HepG2 (cell line): ENCODE data around the gene SERPINA3. TPM values are rescaled to one million over a fixed set of nuclear protein-coding genes. Genes with fewer than 3 reads are reported as not detected.

Experiments used
- CCAR2 ChIP-seq: fragments of 200-400 bp; formaldehyde crosslinking; optimal IDR thresholded peaks from 2 replicates; pipeline ENCODE3; 2018; ENCODE audit warnings: low read depth, mild to moderate bottlenecking, low read length, moderate library complexity
- GABPB1 ChIP-seq: IDR thresholded peaks from 2 replicates; pipeline ENCODE4 v1.6.1; 2016; ENCODE audit warnings: mild to moderate bottlenecking, missing genetic modification reagents, moderate library complexity, missing compliant biosample characterization
- HMG20A ChIP-seq: IDR thresholded peaks from 2 replicates; pipeline ENCODE4 v1.6.1; 2016; ENCODE audit warnings: borderline replicate concordance
- NCOR1 ChIP-seq: fragments of 200-600 bp; sonication (generic); IDR thresholded peaks from 2 replicates; pipeline ENCODE4 v1.7.0; 2017; ENCODE audit warnings: antibody characterized with exemption, low read length, borderline replicate concordance
- POLR2A ChIP-seq, 2 experiments: IDR thresholded peaks; 2 replicates each; pipeline ENCODE4 v1.6.1; 2011; ENCODE audit warnings: low read depth in 2 of 2, low read length in 2 of 2, mild to moderate bottlenecking in 1 of 2, moderate library complexity in 1 of 2; ENCODE audit not compliant: insufficient read depth in 1 of 2
- SIN3A ChIP-seq: IDR thresholded peaks from 2 replicates; pipeline ENCODE4 v1.6.1; 2011; ENCODE audit warnings: low read depth, mild to moderate bottlenecking, control low read depth, low read length, borderline replicate concordance
- SOX13 ChIP-seq, 3 experiments: fragments of 450-650 bp in 1 of 3; sonication (generic) in 1 of 3; formaldehyde crosslinking in 1 of 3; IDR thresholded peaks in 2 of 3; conservative IDR thresholded peaks in 1 of 3; 2 replicates each; pipeline versions ENCODE4 v1.5.0 to v1.6.1; 2016 to 2020; ENCODE audit warnings: antibody characterized with exemption in 1 of 3, mild to moderate bottlenecking in 1 of 3, missing compliant biosample characterization in 1 of 3, missing genetic modification reagents in 1 of 3, moderate library complexity in 1 of 3
- SP2 ChIP-seq: sonication (generic); formaldehyde crosslinking; IDR thresholded peaks from 2 replicates; pipeline ENCODE4 v1.5.1; 2020; ENCODE audit warnings: mild to moderate bottlenecking, missing genetic modification reagents
- ZKSCAN5 ChIP-seq: sonication (generic); formaldehyde crosslinking; IDR thresholded peaks from 2 replicates; pipeline ENCODE4 v1.5.1; 2020; ENCODE audit warnings: mild to moderate bottlenecking, missing genetic modification reagents
- ZNF263 ChIP-seq: sonication (generic); formaldehyde crosslinking; IDR thresholded peaks from 2 replicates; pipeline ENCODE4 v1.4.0; 2020; ENCODE audit warnings: missing genetic modification reagents
- ZNF720 ChIP-seq: sonication (generic); formaldehyde crosslinking; IDR thresholded peaks from 2 replicates; pipeline ENCODE4 v1.4.0; 2020; ENCODE audit warnings: missing genetic modification reagents
- ZNF749 ChIP-seq: sonication (generic); formaldehyde crosslinking; IDR thresholded peaks from 2 replicates; pipeline ENCODE4 v1.8.0; 2022; ENCODE audit warnings: mild to moderate bottlenecking, missing genetic modification reagents, moderate library complexity, borderline replicate concordance
- polyA plus RNA-seq, 8 experiments: library from polyadenylated mRNA; depleted of rRNA in 3 of 8; stranded (reverse) in 7 of 8; unstranded in 1 of 8; fragments of >200 nt; fragmentation: Illumina TruSeq in 4 of 8; extraction: Trizol in 4 of 8; gene quantifications; 2 replicates each; pipeline versions ENCODE4 v1.2.1 to v1.2.3, GENCODE V29; 2011 to 2016; ENCODE audit warnings: low read depth in 4 of 8, missing spikeins in 1 of 8, mixed read lengths in 1 of 8; ENCODE audit not compliant: insufficient read depth in 1 of 8
- total RNA-seq, 5 experiments: library from RNA; depleted of rRNA; stranded (reverse); fragments of >200 nt; fragmentation: Illumina TruSeq; extraction: Trizol; gene quantifications; 2 replicates each; pipeline ENCODE4 v1.2.3, GENCODE V29; 2016; ENCODE audit warnings: low read depth in 1 of 5
- TF ChIP-seq, protein P1 (sequence below): sonication (generic); formaldehyde crosslinking; IDR thresholded peaks from 2 replicates; pipeline ENCODE4 v1.4.0; 2020; ENCODE audit warnings: missing genetic modification reagents, borderline replicate concordance
- TF ChIP-seq, protein P2 (sequence below): sonication (generic); formaldehyde crosslinking; IDR thresholded peaks from 2 replicates; pipeline ENCODE4 v1.5.1; 2020; ENCODE audit warnings: mild to moderate bottlenecking, missing genetic modification reagents
- TF ChIP-seq, protein P3 (sequence below): sonication (generic); formaldehyde crosslinking; IDR thresholded peaks from 2 replicates; pipeline ENCODE4 v1.4.0; 2020; ENCODE audit warnings: low read depth, mild to moderate bottlenecking, missing genetic modification reagents
- TF ChIP-seq, protein P4 (sequence below): sonication (generic); formaldehyde crosslinking; IDR thresholded peaks from 2 replicates; pipeline ENCODE4 v1.8.0; 2022; ENCODE audit warnings: missing genetic modification reagents, mild to moderate bottlenecking, inconsistent platforms, borderline replicate concordance
- TF ChIP-seq, protein P5 (sequence below): sonication (generic); formaldehyde crosslinking; IDR thresholded peaks from 2 replicates; pipeline ENCODE4 v1.4.0; 2020; ENCODE audit warnings: mild to moderate bottlenecking, low read depth, missing genetic modification reagents

Gene SERPINA3
- total and polyA plus RNA-seq, 2 of the 13 experiments (the other 11 are each of a cell fraction or from before 2014, with no cell fraction given): 825 to 2,200 TPM

DNA sequence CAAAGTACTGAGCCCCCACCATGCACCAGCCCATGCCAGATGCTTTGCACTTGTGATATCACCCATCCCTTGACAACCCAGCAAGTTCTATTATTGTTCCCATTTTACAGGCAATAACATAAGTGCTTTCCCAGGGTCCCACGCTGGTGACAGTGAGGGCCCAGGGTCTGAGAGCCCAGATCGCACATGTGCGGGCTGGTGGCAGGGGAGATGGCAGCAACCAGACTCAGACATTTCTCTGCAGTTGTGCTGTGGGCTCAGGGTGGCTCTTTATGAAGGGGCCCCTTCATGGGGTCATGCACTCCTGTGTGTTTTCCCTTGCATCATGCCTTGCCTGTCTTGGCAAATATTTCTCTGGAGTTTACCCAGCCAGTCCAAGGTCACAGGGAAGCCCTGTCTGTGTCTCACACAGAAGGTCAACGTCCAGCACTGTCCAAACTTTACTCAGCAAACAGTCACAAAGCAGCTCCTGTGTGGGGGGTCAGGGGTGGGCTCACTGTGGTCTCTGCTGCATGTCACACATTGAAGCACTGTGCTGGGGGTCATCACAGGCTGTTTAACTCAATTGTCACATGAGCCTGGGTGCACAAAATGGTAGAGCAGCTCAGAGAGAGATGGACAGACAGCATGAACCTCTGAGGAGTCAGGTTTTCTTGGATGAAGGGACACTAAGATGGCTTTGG, 18.3 kb upstream of the SERPINA3 start (continued):
- TF ChIP-seq, protein P1, sequence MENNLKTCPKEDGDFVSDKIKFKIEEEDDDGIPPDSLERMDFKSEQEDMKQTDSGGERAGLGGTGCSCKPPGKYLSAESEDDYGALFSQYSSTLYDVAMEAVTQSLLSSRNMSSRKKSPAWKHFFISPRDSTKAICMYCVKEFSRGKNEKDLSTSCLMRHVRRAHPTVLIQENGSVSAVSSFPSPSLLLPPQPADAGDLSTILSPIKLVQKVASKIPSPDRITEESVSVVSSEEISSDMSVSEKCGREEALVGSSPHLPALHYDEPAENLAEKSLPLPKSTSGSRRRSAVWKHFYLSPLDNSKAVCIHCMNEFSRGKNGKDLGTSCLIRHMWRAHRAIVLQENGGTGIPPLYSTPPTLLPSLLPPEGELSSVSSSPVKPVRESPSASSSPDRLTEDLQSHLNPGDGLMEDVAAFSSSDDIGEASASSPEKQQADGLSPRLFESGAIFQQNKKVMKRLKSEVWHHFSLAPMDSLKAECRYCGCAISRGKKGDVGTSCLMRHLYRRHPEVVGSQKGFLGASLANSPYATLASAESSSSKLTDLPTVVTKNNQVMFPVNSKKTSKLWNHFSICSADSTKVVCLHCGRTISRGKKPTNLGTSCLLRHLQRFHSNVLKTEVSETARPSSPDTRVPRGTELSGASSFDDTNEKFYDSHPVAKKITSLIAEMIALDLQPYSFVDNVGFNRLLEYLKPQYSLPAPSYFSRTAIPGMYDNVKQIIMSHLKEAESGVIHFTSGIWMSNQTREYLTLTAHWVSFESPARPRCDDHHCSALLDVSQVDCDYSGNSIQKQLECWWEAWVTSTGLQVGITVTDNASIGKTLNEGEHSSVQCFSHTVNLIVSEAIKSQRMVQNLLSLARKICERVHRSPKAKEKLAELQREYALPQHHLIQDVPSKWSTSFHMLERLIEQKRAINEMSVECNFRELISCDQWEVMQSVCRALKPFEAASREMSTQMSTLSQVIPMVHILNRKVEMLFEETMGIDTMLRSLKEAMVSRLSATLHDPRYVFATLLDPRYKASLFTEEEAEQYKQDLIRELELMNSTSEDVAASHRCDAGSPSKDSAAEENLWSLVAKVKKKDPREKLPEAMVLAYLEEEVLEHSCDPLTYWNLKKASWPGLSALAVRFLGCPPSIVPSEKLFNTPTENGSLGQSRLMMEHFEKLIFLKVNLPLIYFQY (CRISPR knock-in tag): peak; percentile 89; the same call in 1 of the 2 replicates
- peak; percentile 49; the same call in 1 of the 2 replicates for TF ChIP-seq ZNF263 (CRISPR knock-in tag)
- peak; percentile 100 for TF ChIP-seq NCOR1
- TF ChIP-seq SIN3A: peak; percentile 87; the same call in 1 of the 2 replicates
- TF ChIP-seq, protein P2, sequence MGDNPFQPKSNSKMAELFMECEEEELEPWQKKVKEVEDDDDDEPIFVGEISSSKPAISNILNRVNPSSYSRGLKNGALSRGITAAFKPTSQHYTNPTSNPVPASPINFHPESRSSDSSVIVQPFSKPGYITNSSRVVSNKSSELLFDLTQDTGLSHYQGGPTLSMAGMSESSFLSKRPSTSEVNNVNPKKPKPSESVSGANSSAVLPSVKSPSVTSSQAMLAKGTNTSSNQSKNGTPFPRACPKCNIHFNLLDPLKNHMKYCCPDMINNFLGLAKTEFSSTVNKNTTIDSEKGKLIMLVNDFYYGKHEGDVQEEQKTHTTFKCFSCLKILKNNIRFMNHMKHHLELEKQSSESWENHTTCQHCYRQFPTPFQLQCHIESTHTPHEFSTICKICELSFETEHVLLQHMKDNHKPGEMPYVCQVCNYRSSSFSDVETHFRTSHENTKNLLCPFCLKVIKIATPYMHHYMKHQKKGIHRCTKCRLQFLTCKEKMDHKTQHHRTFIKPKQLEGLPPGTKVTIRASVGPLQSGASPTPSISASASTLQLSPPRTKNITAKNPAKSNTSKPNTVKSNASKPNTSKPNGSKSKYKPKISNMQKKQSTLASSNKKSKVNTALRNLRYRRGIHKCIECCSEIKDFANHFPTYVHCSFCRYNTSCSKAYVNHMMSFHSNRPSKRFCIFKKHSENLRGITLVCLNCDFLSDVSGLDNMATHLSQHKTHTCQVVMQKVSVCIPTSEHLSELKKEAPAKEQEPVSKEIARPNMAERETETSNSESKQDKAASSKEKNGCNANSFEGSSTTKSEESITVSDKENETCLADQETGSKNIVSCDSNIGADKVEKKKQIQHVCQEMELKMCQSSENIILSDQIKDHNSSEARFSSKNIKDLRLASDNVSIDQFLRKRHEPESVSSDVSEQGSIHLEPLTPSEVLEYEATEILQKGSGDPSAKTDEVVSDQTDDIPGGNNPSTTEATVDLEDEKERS (CRISPR knock-in tag): peak; percentile 98
- peak; percentile 99 for TF ChIP-seq HMG20A
- 0 out of 2 replicates have a peak, but pooled peaks have one; percentile 34 for TF ChIP-seq ZKSCAN5 (CRISPR knock-in tag)
- TF ChIP-seq, protein P3, sequence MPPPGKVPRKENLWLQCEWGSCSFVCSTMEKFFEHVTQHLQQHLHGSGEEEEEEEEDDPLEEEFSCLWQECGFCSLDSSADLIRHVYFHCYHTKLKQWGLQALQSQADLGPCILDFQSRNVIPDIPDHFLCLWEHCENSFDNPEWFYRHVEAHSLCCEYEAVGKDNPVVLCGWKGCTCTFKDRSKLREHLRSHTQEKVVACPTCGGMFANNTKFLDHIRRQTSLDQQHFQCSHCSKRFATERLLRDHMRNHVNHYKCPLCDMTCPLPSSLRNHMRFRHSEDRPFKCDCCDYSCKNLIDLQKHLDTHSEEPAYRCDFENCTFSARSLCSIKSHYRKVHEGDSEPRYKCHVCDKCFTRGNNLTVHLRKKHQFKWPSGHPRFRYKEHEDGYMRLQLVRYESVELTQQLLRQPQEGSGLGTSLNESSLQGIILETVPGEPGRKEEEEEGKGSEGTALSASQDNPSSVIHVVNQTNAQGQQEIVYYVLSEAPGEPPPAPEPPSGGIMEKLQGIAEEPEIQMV (CRISPR knock-in tag): peak; percentile 88
- peak; percentile 94; the same call in 1 of the 2 replicates for TF ChIP-seq ZNF749 (CRISPR knock-in tag)
- TF ChIP-seq, protein P4, sequence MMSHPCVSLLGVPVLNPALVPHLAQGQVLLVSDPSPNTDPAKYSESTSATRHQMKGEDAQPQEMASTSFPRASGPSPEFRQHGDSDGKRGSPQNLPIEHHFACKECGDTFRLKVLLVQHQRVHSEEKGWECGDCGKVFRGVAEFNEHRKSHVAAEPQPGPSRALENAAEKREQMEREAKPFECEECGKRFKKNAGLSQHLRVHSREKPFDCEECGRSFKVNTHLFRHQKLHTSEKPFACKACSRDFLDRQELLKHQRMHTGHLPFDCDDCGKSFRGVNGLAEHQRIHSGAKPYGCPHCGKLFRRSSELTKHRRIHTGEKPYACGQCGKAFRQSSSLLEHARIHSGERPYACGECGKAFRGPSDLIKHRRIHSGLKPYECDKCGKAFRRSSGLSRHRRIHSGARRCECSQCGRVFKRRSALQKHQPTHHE: peak; percentile 95; the same call in 1 of the 2 replicates
- peak; percentile 98 for TF ChIP-seq SOX13 (IDR thresholded peaks at IDR 0.05)
- TF ChIP-seq SOX13 (CRISPR knock-in tag; conservative IDR thresholded peaks at IDR 0.05 in 1 of 2, IDR thresholded peaks at IDR 0.05 in 1 of 2): peak in 1 of 2 experiments; percentile 98; a peak in 2 of 4 replicates
- no peak for TF ChIP-seq SP2
- peak; percentile 91 for TF ChIP-seq CCAR2
- TF ChIP-seq, protein P5, sequence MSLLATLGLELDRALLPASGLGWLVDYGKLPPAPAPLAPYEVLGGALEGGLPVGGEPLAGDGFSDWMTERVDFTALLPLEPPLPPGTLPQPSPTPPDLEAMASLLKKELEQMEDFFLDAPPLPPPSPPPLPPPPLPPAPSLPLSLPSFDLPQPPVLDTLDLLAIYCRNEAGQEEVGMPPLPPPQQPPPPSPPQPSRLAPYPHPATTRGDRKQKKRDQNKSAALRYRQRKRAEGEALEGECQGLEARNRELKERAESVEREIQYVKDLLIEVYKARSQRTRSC (CRISPR knock-in tag): peak; percentile 70; the same call in 1 of the 2 replicates
- TF ChIP-seq ZNF720 (CRISPR knock-in tag): no peak
- TF ChIP-seq POLR2A (IDR thresholded peaks at IDR 0.05; ENCODE audit: insufficient read depth in 1 of 2, low read depth in 2 of 2, low read length in 2 of 2): peak in 1 of 2 experiments; percentile 7; a peak in 1 of 4 replicates
- TF ChIP-seq GABPB1 (CRISPR knock-in tag): peak; percentile 67
